Activated CD4-positive, alpha-beta T cell treated with anti-CD3 and anti-CD28 coated beads, Interleukin-10, Interleukin-2, amounts not matched to agents 100 ng/mL and 50 ng/mL, durations not matched to agents 16 hours and 8 hours (primary cell): ENCODE measurements around the gene GNB3.
"Not testable (repeated sequence)": the region's sequence is repeated elsewhere in the genome, so short reads cannot be mapped to it uniquely, and the experiment has no call there.

Experiments used
- DNase-seq: peaks from one replicate; pipeline ENCODE4 v3.0.0-alpha.2; 2020

The GNB3 gene

DNA sequence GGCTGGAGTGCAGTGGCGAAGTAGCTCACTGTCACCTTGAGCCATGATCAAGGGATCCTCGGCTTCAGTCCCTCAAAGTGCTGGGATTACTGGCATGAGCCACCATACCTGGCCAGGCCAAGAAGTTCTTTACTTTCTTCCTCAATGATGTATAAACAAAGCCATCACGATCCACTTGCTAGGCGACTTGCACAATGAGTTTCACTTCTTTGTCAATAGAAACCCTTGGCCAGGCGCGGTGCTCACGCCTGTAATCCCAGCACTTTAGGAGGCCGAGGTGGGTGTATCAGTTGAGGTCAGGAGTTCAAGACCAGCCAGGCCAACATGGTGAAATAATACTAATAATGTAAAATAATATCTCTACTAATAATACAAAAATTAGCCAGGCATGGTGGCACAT lies 46.7 kb downstream of the GNB3 start:
- no peak for DNase-seq

DNA sequence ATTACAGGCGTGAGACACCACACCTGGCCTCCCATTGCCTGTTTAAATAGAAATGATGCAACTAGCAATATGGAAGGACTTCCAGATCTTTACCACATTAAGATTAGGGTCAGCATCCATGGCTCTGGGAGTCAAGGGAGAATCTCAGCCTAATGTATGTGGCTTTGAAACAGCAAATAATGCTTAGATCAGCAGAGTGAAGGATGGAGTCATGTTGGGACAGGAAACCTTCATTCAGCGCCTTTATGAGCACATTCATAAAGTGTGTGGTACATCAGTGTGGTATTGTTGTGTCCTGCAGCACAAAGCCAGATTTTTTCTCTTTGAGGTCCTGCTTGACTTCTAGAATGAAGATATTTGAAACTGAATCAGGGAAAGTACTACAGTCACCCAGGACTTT lies 47.6 kb downstream of the GNB3 start:
- peak; percentile 24 for DNase-seq

DNA sequence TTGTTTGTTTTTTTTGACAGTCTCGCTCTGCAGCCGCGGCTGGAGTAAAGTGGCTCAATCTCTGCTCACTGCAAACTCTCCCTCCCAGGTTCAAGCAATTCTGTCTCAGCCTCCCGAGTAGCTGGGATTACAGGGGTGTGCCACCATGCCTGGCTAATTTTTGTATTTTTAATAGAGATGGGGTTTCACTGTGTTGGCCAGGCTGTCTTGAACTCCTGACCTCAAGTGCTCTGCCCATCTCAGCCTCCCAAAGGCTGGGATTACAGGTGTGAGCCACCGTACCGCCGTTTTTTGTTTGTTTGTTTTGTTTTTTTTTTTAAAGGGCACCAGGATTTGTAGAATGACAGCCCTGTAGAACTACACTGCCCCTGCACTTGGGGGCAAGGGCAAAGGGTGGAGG lies 48.1 kb downstream of the GNB3 start:
- DNase-seq: not testable (repeated sequence)

DNA sequence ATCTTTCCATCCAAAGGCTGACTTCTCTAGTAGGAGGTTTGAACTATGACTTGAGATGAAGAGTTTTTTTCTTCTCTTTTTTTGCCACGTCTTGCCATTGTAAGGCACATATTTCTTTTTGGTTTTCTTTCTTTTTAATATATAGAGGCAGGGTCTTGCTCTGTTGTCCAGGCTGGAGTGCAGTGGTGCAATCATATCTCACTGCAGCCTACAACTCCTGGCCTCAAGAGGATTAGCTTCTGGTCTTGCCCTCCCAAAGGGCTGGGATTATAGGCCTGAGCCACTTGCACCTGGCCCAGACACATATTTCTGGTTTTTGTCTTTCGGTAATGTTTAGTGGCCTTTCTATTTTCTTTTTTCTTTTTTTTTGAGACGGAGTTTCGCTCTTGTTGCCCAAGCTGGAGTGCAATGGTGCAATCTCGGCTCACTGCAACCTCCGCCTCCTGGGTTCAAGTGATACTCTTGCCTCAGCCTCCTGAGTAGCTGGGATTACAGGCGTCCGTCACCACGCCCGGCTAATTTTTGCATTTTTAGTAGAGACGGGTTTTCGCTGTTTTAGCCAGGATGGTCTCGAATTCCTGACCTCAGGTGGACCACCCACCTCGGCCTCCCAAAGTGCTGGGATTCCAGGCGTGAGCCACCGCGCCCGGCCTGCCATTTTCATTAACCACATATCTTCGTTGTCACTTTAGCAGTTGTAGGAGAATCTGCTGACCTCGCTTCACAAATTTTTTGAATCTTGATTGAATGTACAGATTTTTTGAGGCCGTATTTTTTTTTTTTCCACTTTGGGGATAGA lies 49.2 kb downstream of the GNB3 start:
- DNase-seq: not testable (repeated sequence)

DNA sequence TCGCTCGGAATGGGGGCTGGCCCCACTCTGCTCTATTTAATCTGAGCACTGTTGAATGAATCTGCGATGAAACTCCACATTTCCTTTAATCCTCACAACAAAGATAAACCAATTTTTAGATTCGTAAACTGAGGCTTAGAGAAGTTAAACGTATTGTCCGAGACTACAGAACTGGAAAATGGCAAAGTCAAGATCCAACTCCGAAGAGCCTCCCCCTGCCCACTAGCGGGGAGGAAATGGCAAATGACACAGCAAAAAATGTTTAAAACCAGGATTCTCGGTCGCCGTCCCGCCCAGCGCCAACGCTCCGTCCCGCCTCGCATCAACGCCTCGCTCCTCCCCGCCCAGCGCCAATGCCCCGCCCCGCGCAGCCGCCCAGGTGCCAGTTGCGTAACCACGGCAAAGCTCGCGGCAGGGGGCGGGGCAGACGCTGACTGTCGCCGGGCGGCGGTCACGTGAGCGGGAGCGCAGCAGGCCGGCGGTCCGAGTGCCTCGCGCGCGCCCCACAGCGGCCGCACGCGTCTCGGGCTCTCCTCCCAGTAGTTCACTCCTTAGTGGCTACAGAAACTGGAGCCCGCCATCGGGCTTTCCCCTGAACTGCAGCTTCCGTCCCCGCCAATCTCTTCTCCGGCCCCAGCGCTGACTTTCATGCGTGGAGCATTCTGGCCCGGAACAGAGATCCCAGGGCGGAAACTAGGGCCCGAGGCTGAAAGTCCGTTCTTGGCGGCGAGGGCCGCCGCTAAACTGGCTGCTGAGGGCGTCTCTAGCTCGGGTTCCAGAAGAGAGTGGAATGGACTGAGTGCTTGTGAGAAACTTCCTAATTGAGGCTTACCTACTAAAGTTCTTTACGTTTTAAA lies 50.3 kb downstream of the GNB3 start:
- DNase-seq: peak; percentile 99

DNA sequence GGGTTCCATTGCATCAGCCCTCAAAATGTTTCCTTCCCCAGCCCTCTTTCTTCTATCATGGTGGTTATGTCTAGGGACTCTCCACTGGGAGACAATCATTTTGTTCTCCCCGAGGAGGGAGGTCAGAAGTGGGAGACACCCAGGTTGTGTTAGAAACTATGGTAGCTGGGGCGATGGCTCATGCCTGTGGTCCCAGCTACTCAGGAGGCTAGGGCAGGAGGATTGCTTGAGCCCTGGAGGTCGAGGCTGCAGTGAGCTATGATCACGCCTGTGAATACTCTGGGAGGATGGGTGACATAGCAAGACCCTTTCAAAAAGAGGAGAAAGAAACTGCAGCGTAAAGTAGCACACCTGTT lies 50.9 kb downstream of the GNB3 start:
- peak; percentile 33 for DNase-seq

DNA sequence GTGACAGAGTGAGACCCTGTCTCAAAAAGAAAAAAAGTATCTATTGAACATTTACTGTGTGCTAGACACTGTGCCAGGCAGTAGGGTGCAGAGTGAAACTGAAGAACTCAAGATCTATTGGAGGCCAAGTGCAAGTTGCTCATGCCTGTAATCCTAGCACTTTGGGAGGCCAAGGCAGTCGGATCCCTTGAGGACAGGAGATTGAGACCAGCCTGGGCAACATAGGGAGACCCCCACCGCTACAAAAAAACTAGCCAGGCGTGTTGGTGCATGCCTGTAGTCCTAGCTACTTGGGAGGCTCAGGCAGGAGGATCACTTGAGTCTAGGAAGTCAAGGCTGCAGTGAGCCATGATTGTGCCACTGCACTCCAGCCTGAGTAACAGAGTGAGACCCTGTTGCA lies 52.0 kb downstream of the GNB3 start:
- DNase-seq: not testable (repeated sequence)

DNA sequence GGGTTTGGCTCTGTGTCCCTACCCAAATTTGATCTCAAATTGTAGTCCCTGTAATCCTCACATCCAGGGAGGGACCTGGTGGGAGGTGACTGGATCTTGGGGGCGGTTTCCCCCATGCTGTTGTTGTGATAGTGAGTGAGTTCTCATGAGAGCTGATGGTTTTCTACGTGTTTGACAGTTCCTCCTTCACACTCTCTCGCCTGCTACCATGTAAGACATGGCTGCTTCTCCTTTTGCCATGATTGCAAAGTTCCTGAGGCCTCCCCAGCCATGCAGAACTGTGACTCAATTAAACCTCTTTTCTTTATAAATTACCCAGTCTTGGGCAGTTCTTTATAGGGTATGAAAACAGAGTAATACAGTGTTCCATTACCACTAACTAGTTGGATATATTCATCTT lies 53.6 kb downstream of the GNB3 start:
- no peak for DNase-seq
